AG10803 (cell line): ENCODE results near the gene ELOA.
"Not testable (repeated sequence)": the region's sequence is repeated elsewhere in the genome, so short reads cannot be mapped to it uniquely, and the experiment has no call there.

ENCODE experiments used
- DNase-seq: peaks from one replicate; pipeline ENCODE4 v3.0.0; 2010; ENCODE audit warnings: low read depth
- H3K4me3 ChIP-seq: 2 replicates; pipeline ENCODE4 v1.5.1; 2011; ENCODE audit warnings: mild to moderate bottlenecking, low read length, control low read depth
- TF ChIP-seq, protein P1 (sequence below): conservative IDR thresholded peaks from 2 replicates; pipeline ENCODE4 v1.5.1; 2011; ENCODE audit warnings: mild to moderate bottlenecking, low read length, control low read depth, inconsistent platforms

Gene ELOA

DNA sequence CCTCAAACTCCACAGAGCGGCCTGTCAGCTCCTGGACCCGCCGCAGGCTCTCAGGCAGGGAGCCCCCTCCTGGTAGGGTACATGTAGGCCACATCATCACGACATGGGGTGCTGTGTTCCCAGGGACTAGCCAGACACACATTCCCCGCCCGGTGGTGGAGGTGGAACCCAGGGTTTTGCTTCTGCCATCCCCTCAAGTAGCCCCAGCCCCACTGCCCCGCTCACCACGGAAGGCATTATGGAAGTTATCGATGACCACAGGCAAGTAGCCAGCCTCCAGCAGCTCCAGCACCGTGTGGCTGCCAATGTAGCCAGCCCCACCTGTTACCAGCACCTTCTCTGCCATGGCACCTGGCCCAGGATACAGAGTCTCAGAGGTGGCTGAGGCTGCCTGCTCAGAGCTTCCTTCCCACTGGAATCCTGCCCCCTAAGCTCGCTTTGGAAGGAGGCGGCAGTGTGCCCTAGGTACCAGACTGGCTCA, 55.4 kb downstream of the ELOA start:
- no peak for DNase-seq
- TF ChIP-seq, protein P1, sequence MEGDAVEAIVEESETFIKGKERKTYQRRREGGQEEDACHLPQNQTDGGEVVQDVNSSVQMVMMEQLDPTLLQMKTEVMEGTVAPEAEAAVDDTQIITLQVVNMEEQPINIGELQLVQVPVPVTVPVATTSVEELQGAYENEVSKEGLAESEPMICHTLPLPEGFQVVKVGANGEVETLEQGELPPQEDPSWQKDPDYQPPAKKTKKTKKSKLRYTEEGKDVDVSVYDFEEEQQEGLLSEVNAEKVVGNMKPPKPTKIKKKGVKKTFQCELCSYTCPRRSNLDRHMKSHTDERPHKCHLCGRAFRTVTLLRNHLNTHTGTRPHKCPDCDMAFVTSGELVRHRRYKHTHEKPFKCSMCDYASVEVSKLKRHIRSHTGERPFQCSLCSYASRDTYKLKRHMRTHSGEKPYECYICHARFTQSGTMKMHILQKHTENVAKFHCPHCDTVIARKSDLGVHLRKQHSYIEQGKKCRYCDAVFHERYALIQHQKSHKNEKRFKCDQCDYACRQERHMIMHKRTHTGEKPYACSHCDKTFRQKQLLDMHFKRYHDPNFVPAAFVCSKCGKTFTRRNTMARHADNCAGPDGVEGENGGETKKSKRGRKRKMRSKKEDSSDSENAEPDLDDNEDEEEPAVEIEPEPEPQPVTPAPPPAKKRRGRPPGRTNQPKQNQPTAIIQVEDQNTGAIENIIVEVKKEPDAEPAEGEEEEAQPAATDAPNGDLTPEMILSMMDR = no peak; the same call in 1 of the 2 replicates
- H3K4me3 ChIP-seq = no peak overlapping the region

DNA sequence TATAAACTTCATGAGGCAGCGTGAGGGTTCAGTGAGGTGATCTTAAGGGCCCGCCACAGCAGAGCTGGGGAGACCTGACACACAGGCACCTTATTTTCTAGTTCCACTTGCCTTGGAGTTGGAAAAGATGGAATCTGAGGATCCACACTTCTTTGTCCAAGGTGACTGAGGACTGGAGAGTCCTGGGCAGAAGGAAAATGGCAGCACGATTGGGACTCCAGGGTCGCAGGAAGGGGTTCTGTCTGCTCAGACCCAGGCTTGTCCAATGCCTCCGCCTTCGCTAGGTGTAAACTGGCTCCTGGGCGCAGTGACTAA, 55.9 kb downstream of the ELOA start:
- DNase-seq = no peak
- peak overlapping the region; percentile 91 for H3K4me3 ChIP-seq
- TF ChIP-seq, protein P1 = no peak

DNA sequence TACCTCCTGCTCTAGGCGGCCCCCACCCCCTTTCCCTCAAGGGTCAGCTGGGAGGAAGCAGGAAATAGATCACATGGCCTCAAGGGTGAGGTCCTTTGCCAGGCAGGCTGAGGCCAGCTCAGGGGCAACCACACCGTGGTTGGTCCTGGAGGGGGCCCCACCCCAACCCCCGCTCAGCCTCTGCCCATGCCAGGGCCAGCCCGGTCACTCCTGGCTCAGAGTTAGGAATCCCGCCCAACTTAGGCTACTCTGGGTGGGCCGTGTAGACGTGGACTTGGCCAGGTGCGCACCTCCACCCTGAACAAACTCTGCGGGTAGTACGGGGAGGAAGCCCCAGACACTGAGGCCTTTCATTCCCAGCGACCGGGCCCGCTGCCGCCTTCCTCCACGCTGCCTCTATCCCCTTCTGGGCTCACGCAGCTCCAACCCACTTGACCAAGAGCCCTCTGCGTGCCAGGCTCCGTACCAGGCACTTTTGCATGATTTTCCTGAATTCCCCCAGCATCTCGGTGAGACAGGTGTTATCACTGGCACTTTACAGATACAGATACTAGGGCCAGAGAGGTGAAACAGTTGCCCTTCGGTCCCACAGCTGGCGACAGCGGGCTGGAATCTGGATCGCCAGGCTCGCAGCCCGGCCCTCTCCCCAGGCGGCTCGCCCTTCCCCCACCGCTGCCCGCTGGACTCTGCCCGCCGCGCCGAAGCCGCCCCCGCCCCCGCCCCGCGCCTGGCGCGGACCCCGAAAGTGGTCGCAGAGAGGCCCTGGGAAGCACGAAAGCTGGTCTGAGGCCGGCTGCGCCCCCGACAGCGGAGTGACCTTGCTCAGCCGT, 56.5 kb downstream of the ELOA start:
- H3K4me3 ChIP-seq = peak overlapping the region; percentile 91
- peak; percentile 37 for DNase-seq
- TF ChIP-seq, protein P1 = no peak

DNA sequence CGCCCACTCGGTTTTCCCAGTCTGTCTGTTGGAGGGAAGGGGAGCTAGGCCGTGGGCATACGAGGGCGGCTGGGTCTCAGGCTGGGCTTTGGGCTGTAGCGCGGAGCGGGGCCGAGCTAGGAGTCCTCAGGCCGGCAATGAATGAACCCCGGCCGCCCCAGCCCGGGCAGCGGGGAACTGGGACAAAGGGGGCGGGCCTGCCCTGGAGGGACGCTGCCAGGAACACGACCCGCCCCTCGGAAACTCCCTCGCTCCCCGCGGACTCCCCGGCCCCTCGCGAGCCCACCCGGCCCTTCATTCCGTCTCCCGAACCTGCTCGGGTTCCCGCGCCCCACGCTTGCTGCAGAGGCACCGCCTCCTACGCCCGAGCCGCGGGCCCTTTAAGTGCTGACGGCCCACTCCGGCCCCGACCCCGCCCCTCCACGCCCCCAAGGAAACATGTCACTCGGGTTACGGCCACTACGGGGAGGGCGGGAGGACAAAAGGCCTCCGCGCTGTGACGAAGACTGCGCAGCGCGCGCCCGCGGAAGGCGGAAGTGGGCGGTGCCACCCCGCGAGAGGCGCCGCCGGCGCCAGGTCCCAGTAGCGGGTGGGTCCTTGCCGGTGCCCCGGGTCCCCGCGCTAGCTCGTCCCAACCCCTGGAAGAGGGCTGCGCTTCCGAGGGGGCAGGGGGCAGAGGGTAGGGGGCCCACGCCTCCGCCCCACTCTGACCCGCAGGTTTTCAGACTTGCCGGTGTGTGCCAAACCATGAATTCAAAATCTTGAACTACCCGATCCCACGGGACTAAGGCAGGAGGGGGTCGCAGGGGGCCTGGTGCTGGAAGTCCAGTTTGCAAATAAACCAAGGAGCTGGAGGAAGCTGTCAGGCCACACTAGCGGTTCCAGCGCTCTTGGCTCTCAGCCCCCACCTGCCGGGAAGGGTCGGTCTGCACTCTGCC, 57.4 kb downstream of the ELOA start, which contains the start of gene GALE:
Gene GALE (minus strand): TSS at position 355 of the 938 bp plus-strand sequence. CDS start 1,747 bp downstream, outside the sequence.
- TF ChIP-seq, protein P1 = no peak
- DNase-seq = peak; percentile 94
- peak within 1 kb of the TSS; percentile 91 for H3K4me3 ChIP-seq

DNA sequence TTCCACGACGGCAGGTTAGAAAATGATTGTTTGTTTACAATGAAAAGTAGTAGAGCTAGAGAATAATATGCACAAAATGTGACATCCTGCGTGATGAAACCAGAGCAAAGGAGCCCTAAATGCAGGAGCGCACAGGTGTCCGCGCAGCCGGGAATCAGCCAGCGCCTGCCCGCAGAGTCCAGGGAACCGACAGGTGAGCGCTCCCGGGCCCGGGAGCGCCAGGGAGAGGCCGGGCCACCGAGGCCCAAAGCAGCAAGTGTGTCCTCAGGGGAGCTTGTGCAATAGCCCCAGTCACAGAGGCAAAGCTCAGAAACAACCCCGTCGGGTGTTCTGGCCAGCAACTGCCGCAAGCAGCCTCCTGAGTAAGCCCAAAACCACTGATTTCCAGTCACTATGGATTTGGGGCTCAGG, 58.1 kb downstream of the ELOA start:
- TF ChIP-seq, protein P1 = no peak
- H3K4me3 ChIP-seq = peak overlapping the region; percentile 91
- no peak for DNase-seq

DNA sequence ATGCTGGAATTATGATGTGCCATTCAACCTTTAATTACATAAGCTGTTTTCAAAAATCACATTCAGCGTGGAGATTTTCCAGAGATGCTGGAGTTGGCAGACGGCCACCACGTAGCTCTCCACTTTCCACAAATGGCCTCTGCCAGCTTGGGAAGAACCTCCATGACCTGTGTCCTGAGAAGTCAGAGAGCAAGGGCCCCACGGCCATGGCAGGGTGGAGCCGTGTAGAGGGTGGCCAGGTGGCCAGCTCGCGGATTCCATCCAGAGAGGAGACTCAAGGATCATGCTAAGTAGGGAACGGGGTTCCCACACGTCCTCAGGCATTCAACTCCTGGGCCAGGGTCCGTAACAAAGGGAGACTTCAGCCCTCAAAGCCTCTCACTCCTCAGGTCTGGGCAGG, 58.6 kb downstream of the ELOA start:
- H3K4me3 ChIP-seq = no peak overlapping the region
- DNase-seq = no peak

DNA sequence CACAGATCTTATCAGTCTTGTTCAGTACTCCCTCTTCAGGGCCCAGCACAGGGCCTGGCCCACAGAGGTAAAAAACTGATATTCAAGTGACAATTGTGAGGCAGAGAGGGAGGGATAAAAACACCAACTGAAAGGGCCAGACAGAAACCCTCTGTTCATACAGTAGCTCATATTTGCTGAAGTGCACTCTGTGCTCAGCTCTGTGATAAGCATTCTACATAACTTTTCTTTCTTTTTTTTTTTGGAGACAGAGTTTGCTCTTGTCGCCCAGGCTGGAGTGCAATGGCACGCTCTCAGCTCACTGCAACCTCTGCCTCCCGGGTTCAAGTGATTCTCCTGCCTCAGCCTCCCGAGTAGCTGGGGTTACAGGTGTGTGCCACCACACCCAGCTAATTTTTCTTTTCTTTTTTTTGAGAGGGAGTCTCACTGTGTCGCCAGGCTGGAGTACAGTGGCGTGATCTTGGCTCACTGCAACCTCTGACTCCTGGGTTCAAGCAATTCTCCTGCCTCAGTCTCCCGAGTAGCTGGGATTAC, 59.6 kb downstream of the ELOA start:
- not testable (repeated sequence) for DNase-seq, H3K4me3 ChIP-seq

More for the DNA sequence above, 58.6 kb downstream of the ELOA start:
- TF ChIP-seq, protein P1 = no peak
